Measurements from ENCODE around the gene BRCA1.
"Not testable (repeated sequence)": the region's sequence is repeated elsewhere in the genome, so short reads cannot be mapped to it uniquely, and the experiment has no call there.

BRCA1 gene

DNA sequence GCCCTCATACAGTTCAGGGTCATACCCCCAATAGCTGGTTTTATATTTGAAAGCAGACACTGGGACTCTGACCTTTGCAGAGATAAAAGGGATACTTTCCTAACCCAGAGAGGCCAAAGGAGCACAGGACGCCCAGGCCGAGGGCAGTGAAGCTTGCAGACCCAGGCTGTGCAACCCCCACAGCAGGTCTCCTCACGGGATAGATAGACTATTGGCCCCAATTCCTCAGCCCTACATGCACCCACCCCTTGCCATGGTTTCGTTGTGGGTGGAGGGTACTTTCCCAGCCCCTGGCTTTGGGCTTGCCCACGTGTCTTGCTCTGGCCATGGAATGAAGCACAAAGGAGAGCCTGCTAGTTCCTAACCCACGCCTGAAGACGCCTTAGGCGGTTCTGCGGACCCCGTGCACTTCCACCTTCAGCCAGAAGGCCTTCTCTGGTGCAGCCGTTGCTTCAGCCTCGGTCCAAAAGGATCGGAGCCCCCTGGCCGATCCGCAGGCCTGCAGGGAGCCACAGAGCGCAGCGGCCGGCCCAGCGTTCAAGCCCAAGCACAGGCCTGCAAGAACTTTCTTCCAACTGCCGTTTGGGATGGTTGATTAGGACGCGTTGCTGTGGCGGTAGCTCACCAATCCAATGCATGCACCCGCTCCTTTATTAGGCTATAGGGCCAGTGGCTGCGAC, 9.8 kb upstream of the BRCA1 start:
- no peak for ATAC-seq
- TF ChIP-seq BACH2 (CRISPR knock-in tag; IDR thresholded peaks at IDR 0.05; ENCODE audit: borderline replicate concordance) (no peak), RARB (CRISPR knock-in tag; IDR thresholded peaks at IDR 0.05) (no peak), ZC3H10 (CRISPR knock-in tag; IDR thresholded peaks at IDR 0.05) (no peak), TCF4 (CRISPR knock-in tag; IDR thresholded peaks at IDR 0.05; ENCODE audit: borderline replicate concordance) (no peak), SNAI2 (CRISPR knock-in tag; IDR thresholded peaks at IDR 0.05) (no peak), CSDC2 (CRISPR knock-in tag; IDR thresholded peaks at IDR 0.05) (no peak), ARNTL (CRISPR knock-in tag; IDR thresholded peaks at IDR 0.05; ENCODE audit: borderline replicate concordance, low read depth) (no peak), ISL1 (CRISPR knock-in tag; IDR thresholded peaks at IDR 0.05) (no peak)
- TF ChIP-seq, protein P1, sequence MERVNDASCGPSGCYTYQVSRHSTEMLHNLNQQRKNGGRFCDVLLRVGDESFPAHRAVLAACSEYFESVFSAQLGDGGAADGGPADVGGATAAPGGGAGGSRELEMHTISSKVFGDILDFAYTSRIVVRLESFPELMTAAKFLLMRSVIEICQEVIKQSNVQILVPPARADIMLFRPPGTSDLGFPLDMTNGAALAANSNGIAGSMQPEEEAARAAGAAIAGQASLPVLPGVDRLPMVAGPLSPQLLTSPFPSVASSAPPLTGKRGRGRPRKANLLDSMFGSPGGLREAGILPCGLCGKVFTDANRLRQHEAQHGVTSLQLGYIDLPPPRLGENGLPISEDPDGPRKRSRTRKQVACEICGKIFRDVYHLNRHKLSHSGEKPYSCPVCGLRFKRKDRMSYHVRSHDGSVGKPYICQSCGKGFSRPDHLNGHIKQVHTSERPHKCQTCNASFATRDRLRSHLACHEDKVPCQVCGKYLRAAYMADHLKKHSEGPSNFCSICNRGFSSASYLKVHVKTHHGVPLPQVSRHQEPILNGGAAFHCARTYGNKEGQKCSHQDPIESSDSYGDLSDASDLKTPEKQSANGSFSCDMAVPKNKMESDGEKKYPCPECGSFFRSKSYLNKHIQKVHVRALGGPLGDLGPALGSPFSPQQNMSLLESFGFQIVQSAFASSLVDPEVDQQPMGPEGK (CRISPR knock-in tag; IDR thresholded peaks at IDR 0.05; ENCODE audit: borderline replicate concordance) = no peak
- TF ChIP-seq, protein P2, sequence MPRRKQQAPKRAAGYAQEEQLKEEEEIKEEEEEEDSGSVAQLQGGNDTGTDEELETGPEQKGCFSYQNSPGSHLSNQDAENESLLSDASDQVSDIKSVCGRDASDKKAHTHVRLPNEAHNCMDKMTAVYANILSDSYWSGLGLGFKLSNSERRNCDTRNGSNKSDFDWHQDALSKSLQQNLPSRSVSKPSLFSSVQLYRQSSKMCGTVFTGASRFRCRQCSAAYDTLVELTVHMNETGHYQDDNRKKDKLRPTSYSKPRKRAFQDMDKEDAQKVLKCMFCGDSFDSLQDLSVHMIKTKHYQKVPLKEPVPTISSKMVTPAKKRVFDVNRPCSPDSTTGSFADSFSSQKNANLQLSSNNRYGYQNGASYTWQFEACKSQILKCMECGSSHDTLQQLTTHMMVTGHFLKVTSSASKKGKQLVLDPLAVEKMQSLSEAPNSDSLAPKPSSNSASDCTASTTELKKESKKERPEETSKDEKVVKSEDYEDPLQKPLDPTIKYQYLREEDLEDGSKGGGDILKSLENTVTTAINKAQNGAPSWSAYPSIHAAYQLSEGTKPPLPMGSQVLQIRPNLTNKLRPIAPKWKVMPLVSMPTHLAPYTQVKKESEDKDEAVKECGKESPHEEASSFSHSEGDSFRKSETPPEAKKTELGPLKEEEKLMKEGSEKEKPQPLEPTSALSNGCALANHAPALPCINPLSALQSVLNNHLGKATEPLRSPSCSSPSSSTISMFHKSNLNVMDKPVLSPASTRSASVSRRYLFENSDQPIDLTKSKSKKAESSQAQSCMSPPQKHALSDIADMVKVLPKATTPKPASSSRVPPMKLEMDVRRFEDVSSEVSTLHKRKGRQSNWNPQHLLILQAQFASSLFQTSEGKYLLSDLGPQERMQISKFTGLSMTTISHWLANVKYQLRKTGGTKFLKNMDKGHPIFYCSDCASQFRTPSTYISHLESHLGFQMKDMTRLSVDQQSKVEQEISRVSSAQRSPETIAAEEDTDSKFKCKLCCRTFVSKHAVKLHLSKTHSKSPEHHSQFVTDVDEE (CRISPR knock-in tag; IDR thresholded peaks at IDR 0.05) = no peak
- TF ChIP-seq, protein P3, sequence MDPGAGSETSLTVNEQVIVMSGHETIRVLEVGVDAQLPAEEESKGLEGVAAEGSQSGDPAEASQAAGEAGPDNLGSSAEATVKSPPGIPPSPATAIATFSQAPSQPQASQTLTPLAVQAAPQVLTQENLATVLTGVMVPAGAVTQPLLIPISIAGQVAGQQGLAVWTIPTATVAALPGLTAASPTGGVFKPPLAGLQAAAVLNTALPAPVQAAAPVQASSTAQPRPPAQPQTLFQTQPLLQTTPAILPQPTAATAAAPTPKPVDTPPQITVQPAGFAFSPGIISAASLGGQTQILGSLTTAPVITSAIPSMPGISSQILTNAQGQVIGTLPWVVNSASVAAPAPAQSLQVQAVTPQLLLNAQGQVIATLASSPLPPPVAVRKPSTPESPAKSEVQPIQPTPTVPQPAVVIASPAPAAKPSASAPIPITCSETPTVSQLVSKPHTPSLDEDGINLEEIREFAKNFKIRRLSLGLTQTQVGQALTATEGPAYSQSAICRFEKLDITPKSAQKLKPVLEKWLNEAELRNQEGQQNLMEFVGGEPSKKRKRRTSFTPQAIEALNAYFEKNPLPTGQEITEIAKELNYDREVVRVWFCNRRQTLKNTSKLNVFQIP (CRISPR knock-in tag; IDR thresholded peaks at IDR 0.05; ENCODE audit: borderline replicate concordance, low read depth) = no peak

DNA sequence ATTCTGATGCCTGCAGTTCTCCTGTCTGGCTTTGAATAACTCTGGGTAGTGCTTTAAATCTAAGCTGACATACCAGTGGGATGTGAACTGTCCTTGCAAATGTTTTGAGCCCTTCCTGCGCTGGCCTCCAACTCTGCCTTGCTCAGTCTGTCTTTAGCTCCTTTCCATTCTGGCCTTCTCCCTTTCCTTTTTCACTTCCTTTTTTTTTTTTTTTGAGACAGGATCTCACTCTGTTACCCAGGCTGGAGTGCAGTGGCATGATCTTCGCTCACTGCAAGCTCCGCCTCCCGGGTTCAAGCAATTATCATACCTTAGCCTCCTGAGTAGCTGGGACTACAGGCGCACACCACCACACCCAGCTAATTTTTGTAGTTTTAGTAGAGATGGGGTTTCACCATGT, 8.3 kb upstream of the BRCA1 start:
- not testable (repeated sequence) for ATAC-seq

DNA sequence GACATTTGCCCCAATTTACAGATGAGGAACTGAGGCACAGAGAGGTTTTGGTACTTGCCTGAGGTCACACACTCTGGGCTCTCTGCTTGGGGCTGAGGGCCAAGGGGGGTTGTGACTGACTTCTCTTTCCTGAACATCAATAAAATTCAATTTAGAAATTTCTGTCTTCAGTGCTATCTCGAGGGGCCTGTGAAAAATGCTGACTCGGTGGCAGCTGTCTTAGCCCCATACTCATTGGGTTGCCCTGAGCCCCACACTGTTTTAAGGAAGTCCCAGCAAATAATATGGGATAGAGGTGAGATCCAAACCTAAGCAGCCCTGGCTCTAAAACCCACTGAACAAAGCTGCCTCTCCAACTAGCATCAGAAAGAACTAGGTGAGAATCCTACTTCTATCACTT, 7.0 kb upstream of the BRCA1 start:
- ATAC-seq = no peak
- TF ChIP-seq, protein P3 (CRISPR knock-in tag; IDR thresholded peaks at IDR 0.05; ENCODE audit: borderline replicate concordance, low read depth) = no peak
- no peak for TF ChIP-seq TOX (CRISPR knock-in tag; IDR thresholded peaks at IDR 0.05; ENCODE audit: borderline replicate concordance)
- no peak for TF ChIP-seq TCF4 (CRISPR knock-in tag; IDR thresholded peaks at IDR 0.05; ENCODE audit: borderline replicate concordance)
- TF ChIP-seq PPARA (CRISPR knock-in tag; IDR thresholded peaks at IDR 0.05; ENCODE audit: borderline replicate concordance) = no peak
- no peak for TF ChIP-seq CSDC2 (CRISPR knock-in tag; IDR thresholded peaks at IDR 0.05)
- no peak for TF ChIP-seq ZFP30 (CRISPR knock-in tag; IDR thresholded peaks at IDR 0.05)
- no peak for TF ChIP-seq BACH2 (CRISPR knock-in tag; IDR thresholded peaks at IDR 0.05; ENCODE audit: borderline replicate concordance)
- TF ChIP-seq ZC3H10 (CRISPR knock-in tag; IDR thresholded peaks at IDR 0.05) = no peak
- TF ChIP-seq RARB (CRISPR knock-in tag; IDR thresholded peaks at IDR 0.05) = no peak
- no peak for TF ChIP-seq ZNF8 (CRISPR knock-in tag; IDR thresholded peaks at IDR 0.05)

DNA sequence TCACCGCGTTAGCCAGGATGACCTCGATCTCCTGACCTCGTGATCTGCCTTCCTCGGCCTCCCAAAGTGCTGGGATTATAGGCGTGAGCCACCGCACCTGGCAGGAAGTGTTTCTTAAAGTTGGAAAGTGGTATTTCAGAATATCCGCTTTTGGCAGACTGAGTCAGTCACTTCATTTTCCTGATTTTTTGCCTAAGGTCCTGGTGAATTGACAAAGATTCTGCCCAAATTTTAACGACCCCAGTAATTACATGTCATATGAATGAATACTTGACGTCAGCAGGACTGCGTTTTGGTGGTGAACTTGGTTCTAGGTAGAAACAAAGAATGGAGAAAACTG, 4.5 kb upstream of the BRCA1 start:
- no peak for ATAC-seq
- TF ChIP-seq RARB (CRISPR knock-in tag; IDR thresholded peaks at IDR 0.05) = no peak
- no peak for TF ChIP-seq ZFP30 (CRISPR knock-in tag; IDR thresholded peaks at IDR 0.05)
- TF ChIP-seq ZNF565 (CRISPR knock-in tag; conservative IDR thresholded peaks at IDR 0.05; ENCODE audit: low read depth) = no peak
- TF ChIP-seq PPARA (CRISPR knock-in tag; IDR thresholded peaks at IDR 0.05; ENCODE audit: borderline replicate concordance) = no peak
- TF ChIP-seq OSR1 (CRISPR knock-in tag; IDR thresholded peaks at IDR 0.05) = no peak
- no peak for TF ChIP-seq CSDC2 (CRISPR knock-in tag; IDR thresholded peaks at IDR 0.05)
- TF ChIP-seq ZNF8 (CRISPR knock-in tag; IDR thresholded peaks at IDR 0.05) = no peak
- TF ChIP-seq ZFP3 (CRISPR knock-in tag; IDR thresholded peaks at IDR 0.05) = no peak

DNA sequence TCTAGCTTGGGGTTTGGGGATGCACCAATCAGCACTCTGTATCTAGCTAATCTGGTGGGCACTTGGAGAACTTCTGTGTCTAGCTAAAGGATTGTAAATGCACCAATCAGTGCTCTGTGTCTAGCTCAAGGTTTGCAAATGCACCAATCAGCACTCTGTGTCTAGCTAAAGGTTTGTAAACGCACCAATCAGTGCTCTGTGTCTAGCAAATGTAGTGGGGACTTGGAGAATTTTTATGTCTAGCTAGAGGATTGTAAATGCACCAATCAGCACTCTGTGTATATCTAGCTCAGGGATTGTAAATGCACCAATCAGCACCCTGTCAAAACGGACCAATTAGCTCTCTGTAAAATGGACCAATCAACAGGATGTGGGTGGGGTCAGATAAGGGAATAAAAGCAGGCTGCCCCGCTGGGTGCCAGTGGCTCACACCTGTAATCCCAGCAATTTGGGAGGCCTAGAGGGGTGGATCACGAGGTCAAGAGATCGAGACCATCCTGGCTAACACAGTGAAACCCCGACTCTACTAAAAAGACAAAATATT, 2.2 kb upstream of the BRCA1 start:
- not testable (repeated sequence) for ATAC-seq
